Measurements from ENCODE around the gene GDF9.

Gene GDF9

GRCh38 chr5:132827943-132828673, 38.2 kb downstream of the GDF9 start:
- no peak for DNase-seq (ENCODE audit: low read depth in 1 of 2, low spot score in 1 of 2)
- TF ChIP-seq SPI1 (IDR thresholded peaks at IDR 0.05; ENCODE audit: borderline replicate concordance, low read depth) (no peak), GABPA (IDR thresholded peaks at IDR 0.05; ENCODE audit: low read depth) (no peak), POLR2AphosphoS5 (IDR thresholded peaks at IDR 0.05; ENCODE audit: low read depth) (no peak)
- TF ChIP-seq, protein P1, sequence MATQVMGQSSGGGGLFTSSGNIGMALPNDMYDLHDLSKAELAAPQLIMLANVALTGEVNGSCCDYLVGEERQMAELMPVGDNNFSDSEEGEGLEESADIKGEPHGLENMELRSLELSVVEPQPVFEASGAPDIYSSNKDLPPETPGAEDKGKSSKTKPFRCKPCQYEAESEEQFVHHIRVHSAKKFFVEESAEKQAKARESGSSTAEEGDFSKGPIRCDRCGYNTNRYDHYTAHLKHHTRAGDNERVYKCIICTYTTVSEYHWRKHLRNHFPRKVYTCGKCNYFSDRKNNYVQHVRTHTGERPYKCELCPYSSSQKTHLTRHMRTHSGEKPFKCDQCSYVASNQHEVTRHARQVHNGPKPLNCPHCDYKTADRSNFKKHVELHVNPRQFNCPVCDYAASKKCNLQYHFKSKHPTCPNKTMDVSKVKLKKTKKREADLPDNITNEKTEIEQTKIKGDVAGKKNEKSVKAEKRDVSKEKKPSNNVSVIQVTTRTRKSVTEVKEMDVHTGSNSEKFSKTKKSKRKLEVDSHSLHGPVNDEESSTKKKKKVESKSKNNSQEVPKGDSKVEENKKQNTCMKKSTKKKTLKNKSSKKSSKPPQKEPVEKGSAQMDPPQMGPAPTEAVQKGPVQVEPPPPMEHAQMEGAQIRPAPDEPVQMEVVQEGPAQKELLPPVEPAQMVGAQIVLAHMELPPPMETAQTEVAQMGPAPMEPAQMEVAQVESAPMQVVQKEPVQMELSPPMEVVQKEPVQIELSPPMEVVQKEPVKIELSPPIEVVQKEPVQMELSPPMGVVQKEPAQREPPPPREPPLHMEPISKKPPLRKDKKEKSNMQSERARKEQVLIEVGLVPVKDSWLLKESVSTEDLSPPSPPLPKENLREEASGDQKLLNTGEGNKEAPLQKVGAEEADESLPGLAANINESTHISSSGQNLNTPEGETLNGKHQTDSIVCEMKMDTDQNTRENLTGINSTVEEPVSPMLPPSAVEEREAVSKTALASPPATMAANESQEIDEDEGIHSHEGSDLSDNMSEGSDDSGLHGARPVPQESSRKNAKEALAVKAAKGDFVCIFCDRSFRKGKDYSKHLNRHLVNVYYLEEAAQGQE (IDR thresholded peaks at IDR 0.05; ENCODE audit: insufficient replicate concordance, low read depth) = no peak
- TF ChIP-seq, protein P2, sequence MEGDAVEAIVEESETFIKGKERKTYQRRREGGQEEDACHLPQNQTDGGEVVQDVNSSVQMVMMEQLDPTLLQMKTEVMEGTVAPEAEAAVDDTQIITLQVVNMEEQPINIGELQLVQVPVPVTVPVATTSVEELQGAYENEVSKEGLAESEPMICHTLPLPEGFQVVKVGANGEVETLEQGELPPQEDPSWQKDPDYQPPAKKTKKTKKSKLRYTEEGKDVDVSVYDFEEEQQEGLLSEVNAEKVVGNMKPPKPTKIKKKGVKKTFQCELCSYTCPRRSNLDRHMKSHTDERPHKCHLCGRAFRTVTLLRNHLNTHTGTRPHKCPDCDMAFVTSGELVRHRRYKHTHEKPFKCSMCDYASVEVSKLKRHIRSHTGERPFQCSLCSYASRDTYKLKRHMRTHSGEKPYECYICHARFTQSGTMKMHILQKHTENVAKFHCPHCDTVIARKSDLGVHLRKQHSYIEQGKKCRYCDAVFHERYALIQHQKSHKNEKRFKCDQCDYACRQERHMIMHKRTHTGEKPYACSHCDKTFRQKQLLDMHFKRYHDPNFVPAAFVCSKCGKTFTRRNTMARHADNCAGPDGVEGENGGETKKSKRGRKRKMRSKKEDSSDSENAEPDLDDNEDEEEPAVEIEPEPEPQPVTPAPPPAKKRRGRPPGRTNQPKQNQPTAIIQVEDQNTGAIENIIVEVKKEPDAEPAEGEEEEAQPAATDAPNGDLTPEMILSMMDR (IDR thresholded peaks at IDR 0.05; ENCODE audit: insufficient read depth, low read length) = no peak
- Histone ChIP-seq H3K4me3 (replicated peaks; ENCODE audit: insufficient read depth, low read length) (no peak overlapping the region), H3K27me3 (ENCODE audit: insufficient read depth, poor library complexity, severe bottlenecking) (peaks cover 2% of the 10 kb centered on the region), H3K27ac (replicated peaks) (no peak overlapping the region)

DNA sequence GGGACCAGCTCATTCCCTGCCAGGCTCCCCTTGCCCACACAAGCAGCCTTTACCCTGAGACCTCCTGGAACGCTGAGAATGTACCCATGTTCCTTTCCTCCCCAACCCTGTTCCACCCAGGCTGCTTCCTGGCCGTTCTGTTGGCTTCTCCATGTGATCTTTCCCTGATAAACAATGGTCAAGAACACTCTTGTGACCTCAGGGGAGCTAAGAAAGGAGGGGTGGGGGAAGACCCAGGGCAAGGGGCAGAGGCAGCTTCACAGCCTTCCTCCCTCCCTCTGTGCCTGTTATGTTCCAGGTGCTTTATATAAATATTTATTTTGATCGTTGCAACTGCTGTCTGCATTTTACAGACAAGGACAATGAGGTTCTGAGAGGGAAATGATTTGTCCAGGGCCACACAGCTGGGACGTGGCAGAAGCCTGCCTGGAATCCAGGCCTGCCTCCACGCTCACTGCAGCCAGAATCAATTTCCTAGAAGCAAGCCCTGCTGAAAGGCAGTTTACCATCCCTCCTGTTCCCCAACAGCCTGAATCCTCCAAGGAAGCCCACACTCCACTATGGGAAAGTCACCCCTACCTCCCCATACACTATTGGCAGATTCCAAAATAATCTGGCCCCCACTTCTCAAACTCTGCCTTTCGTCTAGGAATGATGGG, 39.7 kb downstream of the GDF9 start:
- H3K4me3 ChIP-seq (replicated peaks; ENCODE audit: insufficient read depth, low read length) = no peak overlapping the region
- DNase-seq (ENCODE audit: low read depth in 1 of 2, low spot score in 1 of 2) = no peak
- peaks cover 2% of the 10 kb centered on the region for H3K27me3 ChIP-seq (ENCODE audit: insufficient read depth, poor library complexity, severe bottlenecking)

GRCh38 chr5:132825834-132826391, 40.4 kb downstream of the GDF9 start:
- Histone ChIP-seq H3K27ac (replicated peaks) (no peak overlapping the region), H3K27me3 (ENCODE audit: insufficient read depth, poor library complexity, severe bottlenecking) (peaks cover 2% of the 10 kb centered on the region), H3K4me3 (replicated peaks; ENCODE audit: insufficient read depth, low read length) (no peak overlapping the region)
- TF ChIP-seq SPI1 (IDR thresholded peaks at IDR 0.05; ENCODE audit: borderline replicate concordance, low read depth) (no peak), GABPA (IDR thresholded peaks at IDR 0.05; ENCODE audit: low read depth) (no peak), POLR2AphosphoS5 (IDR thresholded peaks at IDR 0.05; ENCODE audit: low read depth) (no peak)
- TF ChIP-seq, protein P2 (IDR thresholded peaks at IDR 0.05; ENCODE audit: insufficient read depth, low read length) = no peak
- TF ChIP-seq, protein P1 (IDR thresholded peaks at IDR 0.05; ENCODE audit: insufficient replicate concordance, low read depth) = no peak
- DNase-seq (ENCODE audit: low read depth in 1 of 2, low spot score in 1 of 2) = no peak

More for the DNA sequence above, 39.7 kb downstream of the GDF9 start:
- no peak for TF ChIP-seq SPI1 (IDR thresholded peaks at IDR 0.05; ENCODE audit: borderline replicate concordance, low read depth)
- TF ChIP-seq POLR2AphosphoS5 (IDR thresholded peaks at IDR 0.05; ENCODE audit: low read depth) = no peak
- no peak for TF ChIP-seq GABPA (IDR thresholded peaks at IDR 0.05; ENCODE audit: low read depth)
- TF ChIP-seq, protein P1 (IDR thresholded peaks at IDR 0.05; ENCODE audit: insufficient replicate concordance, low read depth) = no peak
- TF ChIP-seq, protein P2 (IDR thresholded peaks at IDR 0.05; ENCODE audit: insufficient read depth, low read length) = no peak
- H3K27ac ChIP-seq (replicated peaks) = no peak overlapping the region
